ENCODE data around the gene RASGRF2.

GRCh38 chr5:80926979-80927656, 33.0 kb upstream of the RASGRF2 start:
- TF ChIP-seq ZNF589 (CRISPR knock-in tag; IDR thresholded peaks at IDR 0.05; ENCODE audit: low read depth) (no peak), MAZ (CRISPR knock-in tag; conservative IDR thresholded peaks at IDR 0.05 in 1 of 2, IDR thresholded peaks at IDR 0.05 in 1 of 2) (no peak), EP300 (IDR thresholded peaks at IDR 0.05; ENCODE audit: low read length) (no peak), CTCF (IDR thresholded peaks at IDR 0.05 in 2 of 3, conservative IDR thresholded peaks at IDR 0.05 in 1 of 3; ENCODE audit: insufficient read depth in 2 of 3, low read depth in 1 of 3, low read length in 3 of 3) (no peak), RBM22 (IDR thresholded peaks at IDR 0.05; ENCODE audit: low read depth, low read length, poor library complexity, severe bottlenecking) (no peak), POLR2AphosphoS5 (IDR thresholded peaks at IDR 0.05; ENCODE audit: control insufficient read depth, insufficient read depth, low read depth, low read length) (no peak), RAD21 (CRISPR knock-in tag; conservative IDR thresholded peaks at IDR 0.05 in 1 of 2, IDR thresholded peaks at IDR 0.05 in 1 of 2) (no peak), MLX (CRISPR knock-in tag; conservative IDR thresholded peaks at IDR 0.05) (no peak), SMC3 (conservative IDR thresholded peaks at IDR 0.05; ENCODE audit: insufficient read depth, low read depth, low read length) (no peak), MYC (IDR thresholded peaks at IDR 0.05; ENCODE audit: low read depth, low read length) (no peak), MYC (CRISPR knock-in tag; IDR thresholded peaks at IDR 0.05; ENCODE audit: borderline replicate concordance, low read depth) (no peak), HDGF (IDR thresholded peaks at IDR 0.05) (no peak), POLR3A (IDR thresholded peaks at IDR 0.05; ENCODE audit: borderline replicate concordance, extremely low read depth, insufficient read depth, insufficient read length) (no peak), TAF9B (IDR thresholded peaks at IDR 0.05; ENCODE audit: partially characterized antibody) (no peak)

All from K562 (cell line).